SU-DHL-6 (cell line): ENCODE measurements around the gene CCDC122.

Experiments
- H2AFZ ChIP-seq: fragments of 200-600 bp; sonication (generic); 2 replicates; pipeline ENCODE4 v1.6.1; 2014; ENCODE audit warnings: low read depth, mild to moderate bottlenecking, moderate library complexity, mixed read lengths, antibody characterized with exemption, low read length; ENCODE audit not compliant: severe bottlenecking
- H3F3A ChIP-seq: fragments of 200-600 bp; shearing (Covaris generic); 2 replicates; pipeline ENCODE4 v1.6.0; 2016; ENCODE audit warnings: antibody characterized with exemption, mild to moderate bottlenecking; ENCODE audit not compliant: insufficient read depth
- H3K27ac ChIP-seq: fragments of 200-600 bp; sonication (generic); 2 replicates; pipeline ENCODE4 v1.5.1; 2016; ENCODE audit warnings: low read depth, mild to moderate bottlenecking, low read length, moderate library complexity, mixed read lengths
- H3K27me3 ChIP-seq: fragments of 200-600 bp; sonication (generic), shearing (Covaris generic); 2 replicates; pipeline ENCODE4 v1.6.0; 2014; ENCODE audit warnings: mild to moderate bottlenecking, low read length
- H3K36me3 ChIP-seq: fragments of 200-600 bp; sonication (generic); 2 replicates; pipeline ENCODE4 v1.6.1; 2014; ENCODE audit warnings: mild to moderate bottlenecking, low read length, mixed read lengths
- H3K4me2 ChIP-seq: fragments of 300-600, 200-600 bp; shearing (Covaris generic), sonication (generic); 2 replicates; pipeline ENCODE4 v1.6.0; 2014; ENCODE audit warnings: low read length, low read depth, mild to moderate bottlenecking; ENCODE audit not compliant: poor library complexity, severe bottlenecking
- H3K4me3 ChIP-seq: fragments of 200-600 bp; sonication (generic); 2 replicates; pipeline ENCODE4 v1.5.1; 2014; ENCODE audit warnings: antibody characterized with exemption, low read length, mild to moderate bottlenecking, mixed read lengths; ENCODE audit not compliant: insufficient read depth, poor library complexity, severe bottlenecking
- H3K79me2 ChIP-seq: fragments of 200-600 bp; sonication (generic); 2 replicates; pipeline ENCODE4 v1.6.1; 2014; ENCODE audit warnings: mild to moderate bottlenecking, low read length, moderate library complexity; ENCODE audit not compliant: insufficient read depth
- H3K9ac ChIP-seq: fragments of 200-600 bp; sonication (generic); 2 replicates; pipeline ENCODE4 v1.7.0; 2014; ENCODE audit warnings: mild to moderate bottlenecking, low read length
- H3K9me2 ChIP-seq: fragments of 200-600 bp; sonication (generic); replicated peaks from 2 replicates; pipeline ENCODE4 v1.6.1; 2014; ENCODE audit warnings: low read length; ENCODE audit not compliant: insufficient read depth
- H3K9me3 ChIP-seq: fragments of 200-600 bp; sonication (generic); 2 replicates; pipeline ENCODE4 v1.6.1; 2014; ENCODE audit warnings: low read length, mixed read lengths; ENCODE audit not compliant: insufficient read depth
- H4K20me1 ChIP-seq: fragments of 200-600 bp; sonication (generic); 2 replicates; pipeline ENCODE4 v1.6.1; 2014; ENCODE audit warnings: low read depth, mild to moderate bottlenecking, antibody characterized with exemption, low read length, moderate library complexity, mixed read lengths
- EZH2phosphoT487 ChIP-seq: fragments of 200-600 bp; sonication (generic), shearing (Covaris generic); conservative IDR thresholded peaks from 2 replicates; pipeline ENCODE4 v1.6.1; 2018; ENCODE audit warnings: mild to moderate bottlenecking, antibody characterized with exemption, low read length, moderate library complexity, mixed read lengths
- TF ChIP-seq, protein P1 (sequence below): fragments of 200-600 bp; sonication (generic); IDR thresholded peaks from one replicate; pipeline ENCODE4 v1.5.1; 2017; ENCODE audit warnings: antibody characterized with exemption, mild to moderate bottlenecking, low read length, moderate library complexity; ENCODE audit not compliant: insufficient read depth, poor library complexity, severe bottlenecking

Gene CCDC122

DNA sequence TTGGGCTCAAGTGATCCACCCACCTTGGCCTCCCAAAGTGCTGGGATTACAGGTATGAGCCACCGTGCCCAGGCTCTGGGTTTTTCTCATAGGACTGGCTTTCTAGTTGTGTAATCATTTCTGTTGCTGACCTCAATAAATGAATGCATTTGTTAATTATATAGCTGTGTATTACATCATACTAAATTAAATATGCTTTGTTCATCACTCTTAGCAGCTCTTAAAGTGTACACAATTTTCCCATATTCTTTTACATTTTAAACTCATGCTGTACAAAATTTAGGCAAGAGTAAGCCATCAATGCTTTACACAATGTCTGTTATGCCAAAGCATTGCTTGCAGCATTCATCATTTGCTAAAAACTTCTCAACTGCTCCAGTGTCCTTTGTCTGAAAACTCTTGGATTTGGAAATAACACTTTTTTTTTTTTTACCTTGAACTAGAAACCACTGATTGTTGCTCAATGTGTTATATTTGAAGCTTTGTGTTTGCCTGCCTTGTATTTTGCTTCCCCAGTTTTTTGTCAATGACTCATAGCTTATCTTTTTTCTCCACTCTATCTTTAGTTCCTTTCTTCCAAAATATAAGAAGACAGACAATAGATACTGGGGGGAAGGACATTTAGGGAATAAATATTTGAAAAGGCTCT is 31.4 kb downstream of the CCDC122 start:
- Histone ChIP-seq H3K79me2 (no peaks in the 10 kb centered on the region), H4K20me1 (no peaks in the 10 kb centered on the region), H3K9me2 (no peaks in the 10 kb centered on the region), H3K4me2 (no peak overlapping the region), H3K27ac (no peak overlapping the region), H3K36me3 (peaks cover 4% of the 10 kb centered on the region; the same call in 1 of the 2 replicates), H3K9me3 (peaks cover 6% of the 10 kb centered on the region; the same call in 1 of the 2 replicates), H2AFZ (no peak overlapping the region), H3K9ac (no peak overlapping the region), H3F3A (no peaks in the 10 kb centered on the region), H3K4me3 (no peak overlapping the region), H3K27me3 (no peaks in the 10 kb centered on the region)
- TF ChIP-seq, protein P1, sequence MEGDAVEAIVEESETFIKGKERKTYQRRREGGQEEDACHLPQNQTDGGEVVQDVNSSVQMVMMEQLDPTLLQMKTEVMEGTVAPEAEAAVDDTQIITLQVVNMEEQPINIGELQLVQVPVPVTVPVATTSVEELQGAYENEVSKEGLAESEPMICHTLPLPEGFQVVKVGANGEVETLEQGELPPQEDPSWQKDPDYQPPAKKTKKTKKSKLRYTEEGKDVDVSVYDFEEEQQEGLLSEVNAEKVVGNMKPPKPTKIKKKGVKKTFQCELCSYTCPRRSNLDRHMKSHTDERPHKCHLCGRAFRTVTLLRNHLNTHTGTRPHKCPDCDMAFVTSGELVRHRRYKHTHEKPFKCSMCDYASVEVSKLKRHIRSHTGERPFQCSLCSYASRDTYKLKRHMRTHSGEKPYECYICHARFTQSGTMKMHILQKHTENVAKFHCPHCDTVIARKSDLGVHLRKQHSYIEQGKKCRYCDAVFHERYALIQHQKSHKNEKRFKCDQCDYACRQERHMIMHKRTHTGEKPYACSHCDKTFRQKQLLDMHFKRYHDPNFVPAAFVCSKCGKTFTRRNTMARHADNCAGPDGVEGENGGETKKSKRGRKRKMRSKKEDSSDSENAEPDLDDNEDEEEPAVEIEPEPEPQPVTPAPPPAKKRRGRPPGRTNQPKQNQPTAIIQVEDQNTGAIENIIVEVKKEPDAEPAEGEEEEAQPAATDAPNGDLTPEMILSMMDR: no peak
- no peak for TF ChIP-seq EZH2phosphoT487

DNA sequence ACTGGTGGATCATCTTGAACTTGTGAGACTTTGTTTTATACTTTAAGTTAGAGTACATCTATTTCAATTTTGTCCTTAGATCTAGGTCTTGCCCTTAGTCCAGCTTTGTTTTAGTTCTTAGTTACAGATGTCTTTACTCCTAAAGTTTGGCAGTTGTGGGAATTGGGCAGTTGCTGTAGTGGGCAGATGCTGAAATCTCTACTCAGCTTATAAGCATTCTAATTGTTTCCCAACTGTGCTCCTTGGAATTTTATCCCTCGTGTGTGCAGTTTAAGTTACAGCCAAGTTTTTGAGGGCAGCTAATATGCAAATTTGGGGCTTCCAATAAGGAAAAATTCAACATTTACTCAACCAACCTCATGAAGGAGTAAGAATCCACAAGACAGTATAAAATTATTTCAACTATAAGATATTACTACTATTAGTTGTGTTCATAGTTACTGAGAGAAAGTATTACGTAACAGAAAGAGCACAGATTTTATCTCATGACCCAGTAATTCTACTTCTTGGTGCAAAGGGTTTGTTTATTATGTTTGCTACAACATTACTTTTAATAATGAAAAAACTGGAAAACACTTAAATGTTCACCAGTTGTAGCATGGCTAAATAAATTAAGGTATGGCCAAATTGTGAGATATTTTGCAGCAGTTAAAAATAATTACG is 32.9 kb downstream of the CCDC122 start:
- Histone ChIP-seq H3K4me3 (no peak overlapping the region), H4K20me1 (no peaks in the 10 kb centered on the region), H3K27me3 (no peaks in the 10 kb centered on the region), H3F3A (no peaks in the 10 kb centered on the region), H3K4me2 (no peak overlapping the region), H3K36me3 (peaks cover 4% of the 10 kb centered on the region; the same call in 1 of the 2 replicates), H2AFZ (no peak overlapping the region), H3K9me3 (peaks cover 5% of the 10 kb centered on the region; the same call in 1 of the 2 replicates), H3K9ac (no peak overlapping the region), H3K9me2 (no peaks in the 10 kb centered on the region), H3K79me2 (no peaks in the 10 kb centered on the region), H3K27ac (no peak overlapping the region)
- TF ChIP-seq, protein P1: no peak
- TF ChIP-seq EZH2phosphoT487: no peak

DNA sequence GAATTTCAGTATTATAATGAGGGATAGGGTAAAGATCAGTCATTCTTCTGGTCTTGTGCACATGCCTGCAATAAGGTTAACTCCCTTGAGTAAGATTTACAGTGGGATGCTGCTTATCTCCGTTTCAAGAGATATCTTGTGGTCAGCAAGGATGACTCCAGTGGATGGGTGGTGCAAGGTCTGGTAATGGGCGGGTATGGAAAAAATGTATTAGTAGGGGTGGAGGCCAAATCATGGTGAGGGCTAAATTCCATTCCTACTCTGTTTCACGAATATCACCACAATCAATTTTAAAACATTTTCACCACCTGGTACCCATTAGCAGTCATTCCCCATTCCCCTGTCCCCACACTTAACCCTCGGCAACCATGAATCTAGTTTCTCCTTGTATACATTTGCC is 40.6 kb downstream of the CCDC122 start:
- H3F3A ChIP-seq: no peaks in the 10 kb centered on the region
- no peaks in the 10 kb centered on the region for H3K36me3 ChIP-seq
- no peak overlapping the region for H3K9ac ChIP-seq
- H3K4me3 ChIP-seq: no peak overlapping the region
- no peaks in the 10 kb centered on the region for H3K79me2 ChIP-seq
- no peaks in the 10 kb centered on the region for H3K27me3 ChIP-seq
- no peak overlapping the region for H2AFZ ChIP-seq
- H3K9me2 ChIP-seq: no peaks in the 10 kb centered on the region
- H3K27ac ChIP-seq: no peak overlapping the region
- no peak for TF ChIP-seq EZH2phosphoT487
- TF ChIP-seq, protein P1: no peak
- H3K9me3 ChIP-seq: no peaks in the 10 kb centered on the region
- H3K4me2 ChIP-seq: no peak overlapping the region
- no peaks in the 10 kb centered on the region for H4K20me1 ChIP-seq
